UCSD-AML1 (cell line): ENCODE data around the gene SPRY4.
"Not testable (repeated sequence)": the region's sequence is repeated elsewhere in the genome, so short reads cannot be mapped to it uniquely, and the experiment has no call there.

Experiments
- DNase-seq: peaks from one replicate; lab custom pipeline; 2025; ENCODE audit not compliant: unreplicated experiment; lab: John Stamatoyannopoulos, UW

Gene SPRY4

DNA sequence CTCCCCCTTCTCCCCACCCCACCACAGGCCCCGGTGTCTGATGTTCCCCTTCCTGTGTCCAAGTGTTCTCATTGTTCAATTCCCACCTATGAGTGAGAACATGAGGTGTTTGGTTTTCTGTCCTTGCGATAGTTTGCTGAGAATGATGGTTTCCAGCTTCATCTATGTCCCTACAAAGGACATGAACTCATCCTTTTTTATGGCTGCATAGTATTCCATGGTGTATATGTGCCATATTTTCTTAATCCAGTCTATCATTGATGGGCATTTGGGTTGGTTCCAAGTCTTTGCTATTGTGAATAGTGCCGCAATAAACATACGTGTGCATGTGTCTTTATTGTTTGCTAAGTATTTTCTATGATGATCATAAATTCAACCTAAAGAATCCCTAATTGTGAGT is 60.7 kb downstream of the SPRY4 start:
- DNase-seq: not testable (repeated sequence)

DNA sequence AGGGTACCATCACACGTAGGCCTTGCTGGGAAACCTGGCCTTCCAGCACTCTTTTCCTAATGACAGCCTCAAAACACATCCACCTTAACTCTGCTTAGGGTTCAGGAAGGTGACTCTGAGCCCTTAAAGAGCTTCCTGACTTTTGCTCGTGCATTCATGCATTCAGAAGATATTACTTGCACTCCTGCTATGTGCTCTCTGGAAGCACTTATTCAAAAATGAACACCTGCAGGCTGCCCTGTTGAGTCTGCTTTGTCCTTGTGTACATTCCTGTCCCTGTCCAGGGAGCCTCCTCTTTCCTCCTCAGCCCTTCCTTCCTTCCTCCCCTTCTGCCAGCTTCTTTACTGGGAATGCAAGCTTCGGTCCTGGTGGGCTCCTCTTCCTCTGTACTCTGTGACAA is 61.5 kb downstream of the SPRY4 start:
- no peak for DNase-seq

DNA sequence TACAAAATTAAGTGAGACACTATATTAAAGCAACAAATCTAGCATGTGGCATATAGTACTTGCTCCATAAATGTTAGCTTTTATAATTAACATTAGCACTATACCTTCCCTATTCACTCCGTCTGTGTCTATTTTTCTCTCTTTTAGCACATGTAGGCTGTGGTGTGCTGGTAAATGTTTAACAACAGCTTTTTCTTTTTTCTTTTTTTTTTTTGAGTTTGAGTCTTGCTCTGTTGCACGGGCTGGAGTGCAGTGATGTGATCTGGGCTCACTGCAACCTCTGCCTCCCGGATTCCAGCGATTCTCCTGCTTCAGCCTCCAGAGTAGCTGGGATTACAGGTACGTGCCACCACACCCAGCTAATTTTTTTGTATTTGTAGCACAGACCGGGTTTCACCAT is 62.1 kb downstream of the SPRY4 start:
- no peak for DNase-seq
